ENCODE data around the gene MUC13.

Gene MUC13

DNA sequence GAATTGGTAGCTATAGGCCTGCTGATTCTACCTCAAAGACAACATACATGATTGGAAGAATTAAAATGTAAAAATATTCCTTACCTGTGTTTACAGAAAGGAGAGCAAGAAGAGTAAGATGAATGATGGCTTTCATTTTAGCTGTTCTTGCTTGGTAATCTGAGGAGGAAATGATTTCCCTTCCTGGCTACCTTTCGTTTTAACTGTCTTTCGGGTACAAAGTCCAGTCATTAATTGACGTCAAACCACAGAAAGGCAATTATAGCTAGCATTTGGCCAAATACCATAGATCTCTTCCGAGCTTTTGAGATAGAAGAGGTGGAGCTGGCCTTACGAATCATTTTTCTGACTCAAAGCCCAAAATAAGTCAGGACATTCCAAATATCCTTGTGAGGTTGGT, at the start of gene MUC13:
TSS of gene MUC13 (minus strand) at position 175 of the 400 bp plus-strand sequence. CDS start at position 136, 39 bp downstream.
- no peak for DNase-seq (ENCODE audit: low read depth in 2 of 2)
- H3K4me3 ChIP-seq (replicated peaks in 1 of 2; ENCODE audit: low read depth in 2 of 2, low read length in 2 of 2) = no peak within 1 kb of the TSS
- no peak for TF ChIP-seq CTCF (IDR thresholded peaks at IDR 0.05; ENCODE audit: low read depth, low read length)

DNA sequence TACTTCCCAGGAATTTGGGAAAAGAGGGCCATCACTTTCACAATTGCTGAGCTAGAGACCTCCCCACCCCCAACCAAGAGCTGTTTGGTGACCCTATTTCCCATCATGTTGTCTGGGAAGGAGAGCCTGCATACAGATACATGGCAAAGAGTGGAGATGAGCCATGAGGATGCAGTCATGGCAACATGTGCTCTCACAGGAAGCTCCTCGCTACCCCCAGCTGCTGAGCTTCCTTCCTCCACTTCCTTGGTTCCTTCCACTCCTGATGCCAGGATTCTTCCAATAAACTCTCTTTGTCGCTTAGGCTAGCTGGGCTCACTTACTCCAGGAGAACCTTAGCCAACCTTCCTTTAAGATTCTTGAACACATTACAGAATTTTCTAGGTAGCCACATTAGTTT, 48.3 kb upstream of the MUC13 start:
- no peak for TF ChIP-seq CTCF (IDR thresholded peaks at IDR 0.05; ENCODE audit: low read depth, low read length)
- no peak overlapping the region for H3K4me3 ChIP-seq (replicated peaks in 1 of 2; ENCODE audit: low read depth in 2 of 2, low read length in 2 of 2)
- DNase-seq (ENCODE audit: low read depth in 2 of 2) = no peak

DNA sequence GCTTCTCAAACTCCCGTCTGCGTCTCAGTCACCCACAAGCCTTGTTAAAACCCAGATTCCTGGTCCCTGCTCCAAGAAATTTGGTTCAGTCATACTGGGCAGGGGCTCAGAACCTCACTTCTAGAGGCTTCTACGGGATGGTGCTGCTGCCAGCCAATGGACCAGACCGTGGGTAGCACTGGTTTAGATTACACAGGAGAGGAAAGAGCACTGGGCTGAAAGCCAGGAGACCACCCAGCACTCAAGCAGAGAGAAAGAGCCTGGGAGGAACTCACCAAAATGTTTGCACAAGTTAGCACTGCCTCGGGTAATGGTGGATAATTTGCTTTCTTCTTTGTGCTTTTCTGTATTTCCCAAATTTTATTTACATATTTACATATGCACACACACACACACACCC, 46.9 kb upstream of the MUC13 start:
- DNase-seq (ENCODE audit: low read depth in 2 of 2) = no peak
- no peak overlapping the region for H3K4me3 ChIP-seq (replicated peaks in 1 of 2; ENCODE audit: low read depth in 2 of 2, low read length in 2 of 2)
- TF ChIP-seq CTCF (IDR thresholded peaks at IDR 0.05; ENCODE audit: low read depth, low read length) = no peak

- DNase-seq (ENCODE audit: low read depth in 2 of 2) = no peak
- H3K4me3 ChIP-seq (replicated peaks in 1 of 2; ENCODE audit: low read depth in 2 of 2, low read length in 2 of 2) = no peak overlapping the region
These were observed 44.1 kb upstream of the MUC13 start for GRCh38 chr3:124978627-124979026.

GRCh38 chr3:124976383-124976782, 41.8 kb upstream of the MUC13 start:
- TF ChIP-seq CTCF (IDR thresholded peaks at IDR 0.05; ENCODE audit: low read depth, low read length) = no peak
- H3K4me3 ChIP-seq (replicated peaks in 1 of 2; ENCODE audit: low read depth in 2 of 2, low read length in 2 of 2) = no peak overlapping the region

More at GRCh38 chr3:124978627-124979026, 44.1 kb upstream of the MUC13 start:
- TF ChIP-seq CTCF (IDR thresholded peaks at IDR 0.05; ENCODE audit: low read depth, low read length) = no peak

GRCh38 chr3:124974691-124975090, 40.1 kb upstream of the MUC13 start:
- DNase-seq (ENCODE audit: low read depth in 2 of 2) = no peak
- no peak overlapping the region for H3K4me3 ChIP-seq (replicated peaks in 1 of 2; ENCODE audit: low read depth in 2 of 2, low read length in 2 of 2)
- TF ChIP-seq CTCF (IDR thresholded peaks at IDR 0.05; ENCODE audit: low read depth, low read length) = no peak

More at GRCh38 chr3:124976383-124976782, 41.8 kb upstream of the MUC13 start:
- no peak for DNase-seq (ENCODE audit: low read depth in 2 of 2)

DNA sequence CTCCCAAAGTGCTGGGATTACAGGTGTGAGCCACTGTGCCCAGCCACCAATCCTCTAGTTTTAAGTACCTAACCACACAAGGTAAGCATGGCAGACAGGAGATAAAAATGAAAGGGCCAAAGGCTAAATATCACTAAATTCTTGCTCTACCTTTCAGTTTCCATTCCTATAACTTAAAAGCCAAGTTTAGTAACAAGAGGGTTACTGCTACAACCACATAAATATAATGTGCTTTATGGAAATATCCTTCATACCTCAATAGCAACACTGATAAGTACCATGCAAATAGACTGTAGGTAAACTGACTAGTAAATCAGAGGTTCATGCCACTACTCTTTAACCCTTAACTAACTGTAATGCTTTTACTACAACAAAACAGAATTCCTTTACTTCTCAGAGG, 38.7 kb upstream of the MUC13 start:
- DNase-seq (ENCODE audit: low read depth in 2 of 2) = no peak
- H3K4me3 ChIP-seq (replicated peaks in 1 of 2; ENCODE audit: low read depth in 2 of 2, low read length in 2 of 2) = no peak overlapping the region
- TF ChIP-seq CTCF (IDR thresholded peaks at IDR 0.05; ENCODE audit: low read depth, low read length) = no peak
